ENCODE data around the gene TMEM259.

Gene TMEM259

GRCh38 chr19:1009981-1010538 lies 10.9 kb downstream of the TMEM259 start:
- Histone ChIP-seq H3K4me1 (ENCODE audit: control insufficient read depth in 1 of 2, insufficient read depth in 2 of 2, low read length in 2 of 2) (no peaks in the 10 kb centered on the region), H3K36me3 (ENCODE audit: control insufficient read depth in 1 of 2, insufficient read depth in 2 of 2, low read length in 2 of 2) (peaks cover 3 to 39% of the 10 kb centered on the region in 2 donors), H3K27me3 (ENCODE audit: control insufficient read depth in 1 of 2, insufficient read depth in 2 of 2, low read length in 2 of 2) (no peaks in the 10 kb centered on the region), H3K9me3 (ENCODE audit: control insufficient read depth in 1 of 2, low read length in 2 of 2) (no peaks in the 10 kb centered on the region), H3K9ac (ENCODE audit: low read depth in 1 of 2, low read length in 2 of 2) (no peak overlapping the region), H3K27ac (ENCODE audit: low read depth, low read length) (no peak overlapping the region), H3K4me3 (ENCODE audit: low read depth in 1 of 2, low read length in 2 of 2) (no peak overlapping the region)

- peaks cover 3 to 39% of the 10 kb centered on the region in 2 donors for H3K36me3 ChIP-seq (ENCODE audit: control insufficient read depth in 1 of 2, insufficient read depth in 2 of 2, low read length in 2 of 2)
- H3K27ac ChIP-seq (ENCODE audit: low read depth, low read length): no peak overlapping the region
- H3K4me3 ChIP-seq (ENCODE audit: low read depth in 1 of 2, low read length in 2 of 2): no peak overlapping the region
These were observed 11.6 kb downstream of the TMEM259 start for GRCh38 chr19:1009041-1009980.

GRCh38 chr19:1008268-1009040 lies 12.5 kb downstream of the TMEM259 start:
- Histone ChIP-seq H3K9me3 (ENCODE audit: control insufficient read depth in 1 of 2, low read length in 2 of 2) (no peaks in the 10 kb centered on the region), H3K27me3 (ENCODE audit: control insufficient read depth in 1 of 2, insufficient read depth in 2 of 2, low read length in 2 of 2) (peaks cover 0 to 8% of the 10 kb centered on the region in 2 donors), H3K36me3 (ENCODE audit: control insufficient read depth in 1 of 2, insufficient read depth in 2 of 2, low read length in 2 of 2) (peaks cover 3 to 31% of the 10 kb centered on the region in 2 donors), H3K4me3 (ENCODE audit: low read depth in 1 of 2, low read length in 2 of 2) (no peak overlapping the region), H3K4me1 (ENCODE audit: control insufficient read depth in 1 of 2, insufficient read depth in 2 of 2, low read length in 2 of 2) (no peaks in the 10 kb centered on the region), H3K9ac (ENCODE audit: low read depth in 1 of 2, low read length in 2 of 2) (no peak overlapping the region), H3K27ac (ENCODE audit: low read depth, low read length) (no peak overlapping the region)

More at GRCh38 chr19:1009041-1009980, 11.6 kb downstream of the TMEM259 start:
- peaks cover 0 to 4% of the 10 kb centered on the region in 2 donors for H3K27me3 ChIP-seq (ENCODE audit: control insufficient read depth in 1 of 2, insufficient read depth in 2 of 2, low read length in 2 of 2)
- no peak overlapping the region for H3K9ac ChIP-seq (ENCODE audit: low read depth in 1 of 2, low read length in 2 of 2)
- H3K9me3 ChIP-seq (ENCODE audit: control insufficient read depth in 1 of 2, low read length in 2 of 2): no peaks in the 10 kb centered on the region
- no peaks in the 10 kb centered on the region for H3K4me1 ChIP-seq (ENCODE audit: control insufficient read depth in 1 of 2, insufficient read depth in 2 of 2, low read length in 2 of 2)

- H3K4me3 ChIP-seq (ENCODE audit: low read depth in 1 of 2, low read length in 2 of 2): no peak overlapping the region
- no peaks in the 10 kb centered on the region for H3K4me1 ChIP-seq (ENCODE audit: control insufficient read depth in 1 of 2, insufficient read depth in 2 of 2, low read length in 2 of 2)
- H3K9me3 ChIP-seq (ENCODE audit: control insufficient read depth in 1 of 2, low read length in 2 of 2): no peaks in the 10 kb centered on the region
These were observed 13.3 kb downstream of the TMEM259 start for GRCh38 chr19:1007399-1008251.

GRCh38 chr19:1006711-1007398 lies 14.1 kb downstream of the TMEM259 start:
- Histone ChIP-seq H3K9me3 (ENCODE audit: control insufficient read depth in 1 of 2, low read length in 2 of 2) (no peaks in the 10 kb centered on the region), H3K36me3 (ENCODE audit: control insufficient read depth in 1 of 2, insufficient read depth in 2 of 2, low read length in 2 of 2) (peaks cover 0 to 16% of the 10 kb centered on the region in 2 donors), H3K4me1 (ENCODE audit: control insufficient read depth in 1 of 2, insufficient read depth in 2 of 2, low read length in 2 of 2) (no peaks in the 10 kb centered on the region), H3K27ac (ENCODE audit: low read depth, low read length) (no peak overlapping the region), H3K27me3 (ENCODE audit: control insufficient read depth in 1 of 2, insufficient read depth in 2 of 2, low read length in 2 of 2) (peaks cover 0 to 12% of the 10 kb centered on the region in 2 donors), H3K4me3 (ENCODE audit: low read depth in 1 of 2, low read length in 2 of 2) (no peak overlapping the region), H3K9ac (ENCODE audit: low read depth in 1 of 2, low read length in 2 of 2) (no peak overlapping the region)

More at GRCh38 chr19:1007399-1008251, 13.3 kb downstream of the TMEM259 start:
- Histone ChIP-seq H3K27me3 (ENCODE audit: control insufficient read depth in 1 of 2, insufficient read depth in 2 of 2, low read length in 2 of 2) (peaks cover 0 to 9% of the 10 kb centered on the region in 2 donors), H3K27ac (ENCODE audit: low read depth, low read length) (no peak overlapping the region), H3K36me3 (ENCODE audit: control insufficient read depth in 1 of 2, insufficient read depth in 2 of 2, low read length in 2 of 2) (peaks cover 3 to 24% of the 10 kb centered on the region in 2 donors), H3K9ac (ENCODE audit: low read depth in 1 of 2, low read length in 2 of 2) (no peak overlapping the region)

- H3K9me3 ChIP-seq (ENCODE audit: control insufficient read depth in 1 of 2, low read length in 2 of 2): no peaks in the 10 kb centered on the region
- peaks cover 0 to 6% of the 10 kb centered on the region in 2 donors for H3K36me3 ChIP-seq (ENCODE audit: control insufficient read depth in 1 of 2, insufficient read depth in 2 of 2, low read length in 2 of 2)
- H3K27me3 ChIP-seq (ENCODE audit: control insufficient read depth in 1 of 2, insufficient read depth in 2 of 2, low read length in 2 of 2): peaks cover 10 to 22% of the 10 kb centered on the region in 2 donors
- no peak overlapping the region for H3K27ac ChIP-seq (ENCODE audit: low read depth, low read length)
- no peaks in the 10 kb centered on the region for H3K4me1 ChIP-seq (ENCODE audit: control insufficient read depth in 1 of 2, insufficient read depth in 2 of 2, low read length in 2 of 2)
- no peak overlapping the region for H3K9ac ChIP-seq (ENCODE audit: low read depth in 1 of 2, low read length in 2 of 2)
- H3K4me3 ChIP-seq (ENCODE audit: low read depth in 1 of 2, low read length in 2 of 2): no peak overlapping the region
These were observed 15.9 kb downstream of the TMEM259 start for GRCh38 chr19:1004803-1005664.

GRCh38 chr19:1004204-1004802 lies 16.6 kb downstream of the TMEM259 start:
- Histone ChIP-seq H3K27me3 (ENCODE audit: control insufficient read depth in 1 of 2, insufficient read depth in 2 of 2, low read length in 2 of 2) (peaks cover 12 to 25% of the 10 kb centered on the region in 2 donors), H3K4me1 (ENCODE audit: control insufficient read depth in 1 of 2, insufficient read depth in 2 of 2, low read length in 2 of 2) (no peaks in the 10 kb centered on the region), H3K9me3 (ENCODE audit: control insufficient read depth in 1 of 2, low read length in 2 of 2) (no peaks in the 10 kb centered on the region), H3K27ac (ENCODE audit: low read depth, low read length) (no peak overlapping the region), H3K4me3 (ENCODE audit: low read depth in 1 of 2, low read length in 2 of 2) (no peak overlapping the region), H3K9ac (ENCODE audit: low read depth in 1 of 2, low read length in 2 of 2) (no peak overlapping the region), H3K36me3 (ENCODE audit: control insufficient read depth in 1 of 2, insufficient read depth in 2 of 2, low read length in 2 of 2) (no peaks in the 10 kb centered on the region)

- H3K4me3 ChIP-seq (ENCODE audit: low read depth in 1 of 2, low read length in 2 of 2): no peak overlapping the region
- peaks cover 23 to 35% of the 10 kb centered on the region in 2 donors for H3K27me3 ChIP-seq (ENCODE audit: control insufficient read depth in 1 of 2, insufficient read depth in 2 of 2, low read length in 2 of 2)
- H3K9ac ChIP-seq (ENCODE audit: low read depth in 1 of 2, low read length in 2 of 2): no peak overlapping the region
- H3K4me1 ChIP-seq (ENCODE audit: control insufficient read depth in 1 of 2, insufficient read depth in 2 of 2, low read length in 2 of 2): no peaks in the 10 kb centered on the region
- no peaks in the 10 kb centered on the region for H3K36me3 ChIP-seq (ENCODE audit: control insufficient read depth in 1 of 2, insufficient read depth in 2 of 2, low read length in 2 of 2)
- no peak overlapping the region for H3K27ac ChIP-seq (ENCODE audit: low read depth, low read length)
- H3K9me3 ChIP-seq (ENCODE audit: control insufficient read depth in 1 of 2, low read length in 2 of 2): no peaks in the 10 kb centered on the region
These were observed 17.6 kb downstream of the TMEM259 start for GRCh38 chr19:1003283-1003682.

Measured in duodenal mucosa (tissue), 2 donors.